RWPE1 (cell line): Measurements from ENCODE around the gene LPAR5.

Experiments
- CTCF ChIA-PET: fragments of 350-600 bp; sonication (Branson Sonifier 250); formaldehyde crosslinking; extraction: SDS; loops from one replicate; lab custom pipeline; 2021; lab: Yijun Ruan, JAX
- POLR2A ChIA-PET: fragments of 400-600 bp; formaldehyde crosslinking; extraction: SDS; loops from one replicate; lab custom pipeline; 2020; ENCODE audit warnings: antibody characterized with exemption; ENCODE audit not compliant: low non-redundant PET; lab: Yijun Ruan, JAX
- DNase-seq: peaks from one replicate; pipeline ENCODE4 v3.0.0; 2012; ENCODE audit warnings: low spot score
- H3K27ac ChIP-seq: fragments of 450-650 bp; 2 replicates; pipeline ENCODE4 v1.5.1; 2017
- CTCF ChIP-seq: fragments of 450-650 bp; conservative IDR thresholded peaks from 2 replicates; pipeline ENCODE4 v1.5.1; 2017; ENCODE audit warnings: low read depth, mild to moderate bottlenecking

The LPAR5 gene

GRCh38 chr12:6575648-6576047 lies 60.1 kb downstream of the LPAR5 start:
- CTCF ChIA-PET = interaction anchor here (1.2 kb wide), 1 partner anchor 30 kb away, joined by 3 read pairs; no protein-coding TSS in a partner anchor
- POLR2A ChIA-PET = no interaction called here
- H3K27ac ChIP-seq = no peak overlapping the region
- DNase-seq = no peak
- TF ChIP-seq CTCF = no peak

- TF ChIP-seq CTCF = no peak
- ChIA-PET CTCF (no interaction called here), POLR2A (no interaction called here)
- no peak overlapping the region for H3K27ac ChIP-seq
- no peak for DNase-seq
These were observed 61.0 kb downstream of the LPAR5 start for GRCh38 chr12:6574576-6575295.

- ChIA-PET CTCF (no interaction called here), POLR2A (interaction anchor here (0.6 kb wide), 1 partner anchor 13 kb away, joined by 3 read pairs; no protein-coding TSS in a partner anchor)
- no peak for DNase-seq
- H3K27ac ChIP-seq = no peak overlapping the region; the same call in 1 of the 2 replicates
- no peak for TF ChIP-seq CTCF
These were observed 62.8 kb downstream of the LPAR5 start for GRCh38 chr12:6573001-6573400.

- ChIA-PET POLR2A (no interaction called here), CTCF (interaction anchor here (0.5 to 1.5 kb wide), 3 partner anchors 18 to 55 kb away, joined by 3 to 6 read pairs (median 3); no protein-coding TSS in a partner anchor)
- H3K27ac ChIP-seq = peak overlapping the region; percentile 38
- TF ChIP-seq CTCF = peak; percentile 54
- peak; percentile 30 for DNase-seq
These were observed 65.4 kb downstream of the LPAR5 start for GRCh38 chr12:6570264-6570887.

GRCh38 chr12:6569786-6570185 lies 66.0 kb downstream of the LPAR5 start:
- peak overlapping the region; percentile 85 for H3K27ac ChIP-seq
- no peak for TF ChIP-seq CTCF
- no peak for DNase-seq
- ChIA-PET POLR2A (no interaction called here), CTCF (interaction anchor here (1.5 kb wide), 1 partner anchor 19 kb away, joined by 6 read pairs; no protein-coding TSS in a partner anchor)

GRCh38 chr12:6569312-6569711 lies 66.4 kb downstream of the LPAR5 start:
- H3K27ac ChIP-seq = peak overlapping the region; percentile 85
- POLR2A ChIA-PET = no interaction called here
- no peak for TF ChIP-seq CTCF
- no peak for DNase-seq
- CTCF ChIA-PET = interaction anchor here (0.6 kb wide), 1 partner anchor 29 kb away, joined by 4 read pairs; no protein-coding TSS in a partner anchor
